ENCODE results near the gene ADAM29.
A peak's percentile ranks its signal among the peaks of the same experiment; 100 is the strongest.
"Not testable (repeated sequence)": the region's sequence is repeated elsewhere in the genome, so short reads cannot be mapped to it uniquely, and the experiment has no call there.

The ADAM29 gene

GRCh38 chr4:174972911-174973310, 54.8 kb downstream of the ADAM29 start:
- DNase-seq, result no peak

GRCh38 chr4:174973336-174973735, 55.2 kb downstream of the ADAM29 start:
- DNase-seq, result no peak

GRCh38 chr4:174983128-174983750, 65.1 kb downstream of the ADAM29 start:
- peak; percentile 61 for DNase-seq

GRCh38 chr4:174983870-174984269, 65.7 kb downstream of the ADAM29 start:
- not testable (repeated sequence) for DNase-seq

GRCh38 chr4:174989791-174990190, 71.6 kb downstream of the ADAM29 start:
- no peak for DNase-seq

- no peak for DNase-seq
Observed at GRCh38 chr4:174993916-174994315, 75.8 kb downstream of the ADAM29 start.

GRCh38 chr4:174996079-174996478, 77.9 kb downstream of the ADAM29 start:
- DNase-seq, result no peak

- DNase-seq, result no peak
Observed at GRCh38 chr4:174999407-174999806, 81.2 kb downstream of the ADAM29 start.

GRCh38 chr4:175017751-175018150, 99.6 kb downstream of the ADAM29 start:
- no peak for DNase-seq

GRCh38 chr4:175019447-175019846, 101.3 kb downstream of the ADAM29 start:
- DNase-seq, result not testable (repeated sequence)

Measured in NCI-H524 treated with DMSO at 0.1 percent for 48 hours (cell line).